Activated T-helper 1 cell treated with anti-CD3 and anti-CD28 coated beads, Interleukin-2, amount 50 U/mL, for 16 hours (primary cell): ENCODE measurements around the gene ZFHX3.
"Not testable (repeated sequence)": the region's sequence is repeated elsewhere in the genome, so short reads cannot be mapped to it uniquely, and the experiment has no call there.

Experiments used
- DNase-seq, 2 donors: peaks; one replicate each; pipeline ENCODE4 v3.0.0-alpha.2; 2020; ENCODE audit warnings: low read depth in 1 of 2, low spot score in 1 of 2

Gene ZFHX3

DNA sequence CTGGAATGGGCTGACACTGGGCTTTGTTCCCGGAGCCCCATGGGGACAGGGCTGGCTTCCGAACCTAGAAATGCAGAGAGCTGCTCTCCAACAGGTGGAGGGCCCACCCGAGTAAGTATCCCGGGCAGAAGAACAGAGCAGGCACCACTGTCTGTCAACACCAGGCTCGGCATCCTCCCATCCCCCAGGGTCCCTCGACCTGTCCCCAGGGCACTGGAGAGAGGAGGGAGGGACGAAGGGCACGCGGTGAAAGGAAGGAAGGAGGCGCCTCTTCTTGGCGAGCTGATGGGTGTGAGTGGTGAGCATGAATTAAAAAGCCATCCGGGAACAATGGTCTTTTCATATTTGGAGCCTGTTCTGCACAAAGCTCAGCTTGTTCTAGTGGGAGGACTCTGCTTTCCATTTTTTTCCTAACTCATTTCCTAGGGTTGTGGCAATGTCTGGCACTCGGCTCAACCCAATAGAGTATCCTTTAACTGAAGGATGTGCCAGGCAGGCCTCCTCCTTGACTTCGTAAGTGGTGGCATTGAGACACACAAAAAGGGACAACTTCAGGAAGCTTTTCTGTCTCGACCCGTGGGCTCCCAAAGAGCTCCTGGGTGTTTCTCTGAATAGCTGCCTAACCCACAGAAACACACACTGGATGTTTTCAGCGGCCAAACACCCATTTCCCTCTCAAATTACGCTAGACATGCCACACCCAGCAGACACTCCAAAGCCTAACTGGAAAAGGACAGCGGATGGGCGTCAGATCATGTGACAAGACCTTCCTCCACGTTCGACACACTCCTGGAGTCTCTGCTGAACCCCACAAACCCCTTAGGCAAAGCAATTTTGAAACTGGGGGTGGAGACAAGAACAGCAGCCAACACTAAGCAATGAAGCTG is 47.7 kb downstream of the ZFHX3 start:
- DNase-seq: no peak

DNA sequence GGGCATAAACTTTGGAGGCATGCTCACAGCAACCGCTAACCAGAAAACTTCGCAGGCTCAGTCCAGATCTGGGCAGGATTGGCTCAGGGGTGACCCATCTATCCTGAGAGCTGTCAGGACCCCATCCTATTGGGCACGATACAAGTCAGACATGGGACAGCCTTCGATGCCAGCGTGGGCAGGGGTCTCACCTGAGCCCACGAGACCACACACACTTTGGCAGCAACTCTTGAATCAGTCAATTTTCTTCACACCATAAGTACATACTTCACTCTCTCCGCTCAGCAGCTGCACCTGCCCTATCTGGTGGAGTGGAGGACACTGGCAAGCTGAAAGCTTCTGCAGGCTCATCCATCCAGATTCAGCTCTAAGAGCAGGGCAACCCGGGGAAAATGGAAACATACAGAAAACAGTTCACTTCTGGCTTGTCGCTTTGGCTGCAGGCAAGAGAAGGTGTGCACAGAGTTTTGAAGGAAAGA is 48.3 kb downstream of the ZFHX3 start:
- DNase-seq: no peak

DNA sequence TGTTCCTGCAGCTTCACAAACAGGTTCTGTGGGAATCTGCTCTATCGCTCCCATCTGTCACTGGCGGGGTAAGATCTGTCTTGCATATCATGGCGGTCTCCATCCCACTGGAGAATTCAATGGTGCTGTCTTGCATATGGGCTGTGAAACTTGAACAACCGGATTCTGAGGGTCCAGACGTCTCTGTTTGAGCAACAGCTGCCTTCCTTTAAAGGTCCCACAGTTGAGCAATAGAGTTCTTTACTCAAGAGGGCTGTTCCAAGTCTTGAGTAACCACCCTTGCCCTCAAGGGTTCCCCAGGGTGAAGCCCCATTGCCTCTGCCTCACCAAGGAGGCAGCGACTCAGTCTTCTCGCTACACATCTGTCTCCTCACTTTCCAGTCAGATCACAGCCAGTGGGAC is 50.8 kb downstream of the ZFHX3 start:
- DNase-seq: no peak

DNA sequence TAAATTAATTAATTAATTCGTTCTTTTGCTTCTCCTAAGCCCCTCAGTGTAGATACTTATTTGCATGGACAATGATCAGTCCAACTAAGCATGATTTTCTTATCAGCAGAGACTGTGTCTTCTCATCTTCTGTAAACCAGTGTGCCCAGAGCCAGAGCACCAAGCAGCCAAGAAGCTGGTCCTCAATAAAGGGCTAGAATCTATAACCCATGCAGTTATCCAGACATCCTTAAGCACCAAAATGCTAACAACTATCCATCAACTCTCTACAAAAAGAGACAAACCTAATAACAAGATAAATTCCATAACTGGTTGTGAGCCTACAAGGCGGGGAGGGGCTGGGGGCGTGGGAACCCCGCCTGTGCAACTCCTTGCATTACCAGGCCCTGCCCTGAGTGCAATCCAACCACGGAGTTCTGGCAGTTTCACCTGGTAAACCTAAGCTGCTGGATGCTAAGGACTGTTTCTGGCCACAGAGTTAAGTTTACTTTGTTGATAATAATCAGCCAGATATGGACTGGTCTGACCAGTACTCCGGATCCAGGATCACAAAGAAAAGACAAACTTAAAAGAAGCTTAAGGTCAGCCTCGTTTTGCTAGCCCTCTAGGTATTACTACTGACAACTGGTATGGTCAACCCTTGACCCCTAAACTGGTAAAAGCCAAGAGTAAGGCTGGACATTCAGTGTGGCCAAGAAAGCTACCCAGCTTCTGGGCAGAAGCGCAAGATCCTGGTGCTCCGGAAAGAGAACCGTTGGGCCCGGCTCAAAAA is 51.5 kb downstream of the ZFHX3 start:
- DNase-seq: no peak

DNA sequence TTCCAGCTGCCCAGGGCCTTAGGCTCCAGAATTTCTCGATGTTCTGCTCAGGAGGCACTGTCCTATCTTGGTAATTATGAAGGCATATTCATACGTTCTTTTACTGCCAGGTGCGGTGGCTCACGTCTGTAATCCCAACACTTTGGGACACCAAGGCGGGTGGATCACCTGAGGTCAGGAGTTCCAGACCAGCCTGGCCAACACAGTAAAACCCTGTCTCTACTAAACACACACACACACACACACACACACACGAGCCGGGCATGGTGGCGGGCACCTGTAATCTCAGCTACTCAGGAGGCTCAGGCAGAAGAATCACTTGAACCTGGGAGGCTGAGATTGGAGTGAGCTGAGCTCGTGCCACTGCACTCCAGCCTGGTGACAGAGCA is 52.1 kb downstream of the ZFHX3 start:
- not testable (repeated sequence) for DNase-seq

DNA sequence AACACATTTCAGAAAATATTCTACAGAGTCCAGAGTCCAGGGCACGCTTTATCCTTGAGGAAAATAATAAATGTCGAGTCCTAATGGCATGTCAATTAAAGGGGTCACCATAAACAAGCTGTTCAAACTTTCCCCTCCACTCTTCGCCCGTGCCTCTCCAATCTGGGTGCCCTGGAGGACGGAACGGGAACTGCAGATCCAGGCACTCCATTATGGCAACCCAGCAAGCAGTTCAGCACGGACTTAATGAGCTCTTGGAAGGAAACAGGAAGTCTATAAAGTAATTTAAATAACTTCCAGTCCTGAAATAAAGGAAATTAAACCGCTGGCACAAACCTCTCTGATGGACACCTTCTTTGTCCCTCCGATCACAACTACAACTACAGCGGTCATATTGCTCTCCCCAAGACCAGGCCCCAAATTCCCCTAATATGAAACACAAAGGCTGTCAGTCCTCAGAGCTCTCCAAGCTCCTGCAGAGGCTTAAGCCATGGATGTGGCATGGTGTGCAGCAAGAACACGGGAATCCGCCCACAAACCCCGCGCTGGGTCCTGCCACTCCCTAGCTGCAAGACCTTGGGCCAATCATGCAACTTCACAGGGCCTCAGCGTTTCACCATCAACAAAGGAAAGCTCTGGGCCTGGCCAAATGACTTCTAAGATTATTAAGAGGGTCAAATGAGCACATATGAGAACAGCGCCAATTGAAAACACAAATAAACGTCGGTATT is 52.6 kb downstream of the ZFHX3 start:
- DNase-seq: no peak

DNA sequence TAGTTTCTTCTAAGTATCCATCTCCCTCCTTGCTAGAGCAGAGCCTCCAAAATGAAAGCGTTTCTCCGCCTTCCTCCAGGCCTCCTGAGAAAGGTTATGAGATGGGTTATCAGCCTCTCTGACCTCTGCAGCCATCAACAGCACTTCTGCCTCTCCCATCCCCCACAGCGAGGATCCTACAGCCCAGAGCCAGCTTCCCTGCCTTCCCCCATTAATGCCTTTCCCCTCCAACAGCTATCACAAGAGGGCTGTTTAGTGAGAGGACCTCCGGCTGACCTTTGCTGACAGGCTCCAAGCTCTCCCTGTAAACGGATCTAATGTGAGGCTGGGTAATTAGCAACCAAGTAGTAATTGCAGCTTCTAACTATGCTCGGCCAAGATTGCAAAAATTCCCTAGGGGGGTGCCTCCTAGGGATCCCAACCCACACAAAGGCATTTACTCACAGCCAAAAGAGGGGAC is 55.8 kb downstream of the ZFHX3 start:
- DNase-seq: no peak

DNA sequence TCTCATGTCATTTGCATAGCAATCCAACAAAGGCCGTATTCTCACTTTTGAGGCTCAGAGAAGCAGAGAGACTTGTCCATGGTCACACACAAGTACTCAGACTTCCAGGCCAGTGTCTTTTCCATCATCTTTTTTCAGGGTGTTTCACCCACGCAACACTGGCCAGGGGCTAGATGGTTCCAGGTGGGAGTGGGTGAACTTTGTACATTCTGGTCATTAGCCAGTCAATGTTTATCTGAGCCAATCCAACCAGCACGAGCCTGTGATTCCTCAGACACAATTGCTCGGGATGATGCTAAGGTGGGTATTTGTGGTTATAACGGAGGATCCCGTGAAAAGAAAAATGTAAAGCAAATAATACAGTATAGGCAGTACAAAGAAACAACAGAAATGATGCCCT is 56.3 kb downstream of the ZFHX3 start:
- no peak for DNase-seq

DNA sequence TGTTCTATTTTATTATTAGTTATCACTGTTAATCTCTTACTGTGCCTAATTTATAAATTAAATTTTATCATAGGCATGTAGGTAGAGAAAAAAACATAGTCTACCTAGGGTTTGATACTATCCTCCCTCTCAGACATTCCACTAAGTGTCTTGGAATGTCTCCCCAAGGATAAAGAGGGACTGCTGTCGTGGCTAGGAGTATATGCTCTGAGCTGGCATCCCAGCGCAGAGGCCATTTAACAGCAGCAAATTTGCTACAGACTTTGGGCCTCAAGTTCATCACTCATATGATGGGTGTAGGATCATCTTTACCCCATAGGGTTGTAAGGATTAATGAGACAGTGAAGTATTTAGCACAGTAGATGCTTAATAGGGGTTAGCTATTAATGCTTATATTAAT is 56.7 kb downstream of the ZFHX3 start:
- DNase-seq: no peak

DNA sequence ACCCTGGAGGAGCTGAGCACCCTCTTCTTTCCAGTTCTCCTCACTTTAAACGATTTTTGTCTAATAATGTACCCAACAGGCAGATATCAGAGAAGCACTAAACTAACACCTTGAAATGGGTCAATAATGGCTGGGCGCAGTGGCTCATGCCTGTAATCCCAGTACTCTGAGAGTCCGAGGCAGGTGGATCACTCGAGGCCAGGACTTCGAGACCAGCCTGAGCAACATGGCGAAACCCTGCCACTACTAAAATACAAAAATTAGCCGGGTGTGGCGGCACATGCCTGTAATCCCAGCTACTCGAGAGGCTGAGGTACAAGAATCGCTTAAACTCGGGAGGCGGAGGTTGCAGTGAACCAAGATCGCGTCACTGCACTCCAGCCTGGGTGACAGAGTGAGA is 57.4 kb downstream of the ZFHX3 start:
- no peak for DNase-seq

DNA sequence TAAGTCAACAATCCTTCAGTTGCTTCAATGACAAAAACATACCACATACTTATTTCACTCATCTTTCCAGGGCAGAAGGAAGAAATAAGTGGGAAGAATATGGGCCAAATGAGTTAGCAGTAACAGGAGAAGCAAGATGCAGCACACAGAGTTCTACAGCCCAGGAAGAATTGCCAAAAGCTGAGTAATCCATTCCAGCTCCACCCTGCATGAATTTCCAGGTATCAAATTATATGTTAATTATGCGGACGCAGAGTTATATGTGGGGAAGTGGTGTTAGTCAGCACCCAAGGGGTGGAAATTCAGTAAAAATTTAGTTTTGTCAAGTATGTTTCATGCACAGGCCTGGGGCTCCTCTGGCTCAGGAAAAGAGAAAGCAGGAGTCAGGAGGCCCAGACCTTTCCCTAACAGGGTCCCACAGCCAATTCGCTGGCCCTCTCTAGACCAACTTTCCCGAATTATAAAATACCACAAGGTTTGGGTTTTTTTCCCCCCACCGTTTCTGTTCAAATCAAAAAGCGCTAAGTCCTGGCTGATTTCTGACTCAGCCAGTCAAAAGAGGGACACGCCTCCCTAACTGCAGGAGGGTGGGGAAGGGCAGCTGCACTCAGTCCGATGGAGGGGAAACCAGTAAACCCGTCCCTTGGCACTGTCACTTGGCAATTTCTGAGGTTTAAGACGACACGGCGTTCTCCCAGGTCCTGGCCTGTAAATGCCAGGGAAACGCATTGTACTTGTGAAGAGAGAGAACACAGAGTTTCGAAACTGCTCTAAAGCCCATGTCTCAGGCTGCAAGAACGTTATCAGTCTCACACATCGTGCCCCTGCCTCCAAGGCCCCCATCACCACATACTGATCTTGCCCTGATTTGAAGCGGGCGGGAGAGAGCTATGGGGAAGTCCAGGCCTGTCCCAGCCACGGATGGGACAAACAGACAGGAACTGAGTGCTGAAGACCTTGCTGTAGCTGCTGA is 58.1 kb downstream of the ZFHX3 start:
- no peak for DNase-seq

DNA sequence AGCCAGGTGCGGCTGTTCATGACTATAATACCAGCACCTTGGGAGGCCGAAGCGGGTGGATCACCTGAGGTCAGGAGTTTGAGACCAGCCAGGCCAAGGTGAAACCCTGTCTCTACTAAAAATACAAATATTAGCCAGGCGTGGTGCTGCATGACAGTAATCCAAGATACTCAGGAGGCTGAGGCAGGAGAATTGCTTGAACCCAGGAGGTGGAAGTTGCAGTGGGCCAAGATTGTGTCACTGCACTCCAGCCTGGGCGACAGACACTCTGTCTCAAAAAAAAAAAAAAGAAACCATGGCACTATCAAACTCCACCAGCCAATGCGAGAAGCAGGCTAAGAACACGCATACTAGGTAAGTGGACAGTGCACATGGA is 58.7 kb downstream of the ZFHX3 start:
- not testable (repeated sequence) for DNase-seq

DNA sequence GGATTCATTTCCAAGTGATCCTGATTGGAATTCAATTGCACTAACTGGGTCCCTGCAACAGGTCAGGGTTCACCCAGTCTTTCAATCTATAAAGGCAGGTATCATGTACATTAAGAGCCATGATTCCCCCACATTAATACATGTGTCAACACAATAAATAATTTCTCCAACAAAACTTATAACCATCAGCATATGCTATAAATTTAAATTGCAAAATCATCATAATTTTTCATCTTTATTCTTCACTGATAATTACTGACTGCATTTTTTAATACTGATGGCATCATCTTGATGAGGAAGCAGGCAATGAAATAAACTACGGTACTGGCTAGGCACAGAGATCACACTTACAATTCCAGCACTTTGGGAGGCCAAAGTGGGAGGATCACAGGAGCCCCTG is 59.4 kb downstream of the ZFHX3 start:
- DNase-seq: no peak

DNA sequence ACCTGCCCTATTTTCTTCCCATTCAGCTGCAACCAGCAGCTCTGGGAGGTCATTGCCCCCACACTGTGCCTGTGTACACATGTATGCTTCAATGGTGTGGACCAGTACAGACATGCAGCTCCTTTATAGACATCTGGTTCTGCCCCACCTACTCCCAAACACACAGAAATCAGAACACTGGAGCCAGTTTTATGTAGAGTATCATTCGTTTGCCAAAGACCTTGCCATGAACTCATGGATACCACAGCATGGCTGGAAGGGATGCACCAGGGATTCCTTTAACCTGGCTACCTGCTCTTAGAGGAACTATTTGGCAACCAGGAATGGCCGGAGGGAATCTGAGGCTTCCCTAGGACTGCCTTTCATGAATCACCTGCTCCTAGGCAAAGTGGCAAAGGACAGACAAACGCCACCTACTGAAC is 60.4 kb downstream of the ZFHX3 start:
- DNase-seq: no peak

DNA sequence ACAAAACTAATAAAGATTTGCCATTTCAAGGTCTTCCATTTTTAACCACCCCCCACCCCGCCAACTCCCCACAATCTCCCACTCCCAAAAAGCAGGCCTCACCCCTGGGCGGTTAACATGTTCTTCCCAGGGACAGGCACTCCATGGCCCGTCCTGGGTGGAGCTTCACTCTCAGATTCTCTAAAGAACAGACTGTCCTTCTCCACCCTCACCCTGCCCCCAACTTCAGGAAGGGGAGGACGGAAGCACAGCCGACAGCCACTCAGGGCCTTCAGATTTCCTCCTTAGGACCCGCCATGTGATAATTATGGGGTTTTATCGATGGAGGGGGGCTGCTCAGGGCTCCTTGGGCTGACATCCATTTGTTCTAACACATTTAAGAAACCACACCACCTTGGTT is 61.9 kb downstream of the ZFHX3 start:
- DNase-seq: no peak

DNA sequence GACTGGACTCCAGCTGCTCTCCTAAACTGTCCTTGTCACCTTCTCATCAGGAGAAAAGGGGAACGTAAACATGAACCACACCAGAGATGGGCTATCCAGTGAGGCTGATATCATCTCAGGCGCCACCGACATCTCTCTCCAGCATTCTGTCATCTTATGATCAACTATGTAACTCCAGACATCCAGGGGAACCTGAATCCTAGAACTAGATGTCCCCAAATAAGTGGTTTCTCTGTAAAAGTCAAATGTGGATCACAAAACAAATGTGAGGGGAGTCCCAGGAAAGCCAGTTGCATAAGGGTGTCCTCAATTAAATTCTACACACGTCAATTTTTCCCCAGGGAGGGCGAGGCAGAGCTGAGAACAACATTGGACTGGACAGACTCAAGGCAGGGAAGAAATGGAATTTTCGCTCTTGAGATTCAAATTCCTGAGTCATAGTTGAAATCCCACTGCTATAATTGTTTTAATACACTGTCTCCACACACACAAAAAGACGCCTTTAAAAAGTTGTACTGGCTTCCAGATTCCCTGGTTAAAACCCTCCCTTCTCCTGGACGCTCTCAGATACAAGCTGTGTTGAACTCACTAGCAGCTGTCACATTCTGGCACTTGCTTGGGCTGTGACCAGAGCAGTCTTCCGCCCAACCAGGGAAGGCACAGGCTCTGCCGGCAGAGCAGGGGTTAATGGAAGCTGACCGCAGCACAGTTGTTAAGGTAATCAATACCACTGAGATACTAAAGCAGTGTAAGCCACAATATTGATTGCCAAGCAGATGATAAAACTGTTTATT is 62.6 kb downstream of the ZFHX3 start:
- no peak for DNase-seq

DNA sequence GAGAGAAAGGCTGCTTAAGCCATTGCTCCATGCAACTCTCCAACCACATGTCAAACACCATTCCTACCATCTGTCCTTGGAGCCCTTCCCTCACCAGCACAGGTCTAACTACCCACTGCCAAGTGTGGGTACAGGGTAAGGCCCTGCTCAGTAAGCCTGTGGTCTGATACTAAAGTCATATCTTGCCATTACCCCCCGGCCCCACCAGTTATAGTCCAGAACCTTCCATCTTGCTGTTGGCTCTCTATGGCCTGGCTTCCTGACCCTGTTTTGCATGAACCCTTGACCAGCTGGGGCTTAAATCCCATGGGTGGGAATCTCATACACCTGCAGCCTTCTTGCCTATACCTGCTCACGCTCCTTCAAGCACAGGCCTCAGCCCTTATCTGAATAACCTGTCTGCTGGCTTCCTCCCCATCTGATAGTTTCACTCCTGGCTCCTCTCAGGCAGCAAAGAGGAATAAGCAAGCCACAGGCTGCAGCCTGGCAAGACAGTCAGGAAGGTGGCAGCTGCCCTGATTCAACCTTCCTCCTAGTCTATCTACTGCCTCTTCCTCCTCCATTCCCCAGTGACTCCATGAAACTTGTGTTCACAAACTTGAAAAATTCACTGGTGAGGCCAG is 64.1 kb downstream of the ZFHX3 start:
- no peak for DNase-seq

DNA sequence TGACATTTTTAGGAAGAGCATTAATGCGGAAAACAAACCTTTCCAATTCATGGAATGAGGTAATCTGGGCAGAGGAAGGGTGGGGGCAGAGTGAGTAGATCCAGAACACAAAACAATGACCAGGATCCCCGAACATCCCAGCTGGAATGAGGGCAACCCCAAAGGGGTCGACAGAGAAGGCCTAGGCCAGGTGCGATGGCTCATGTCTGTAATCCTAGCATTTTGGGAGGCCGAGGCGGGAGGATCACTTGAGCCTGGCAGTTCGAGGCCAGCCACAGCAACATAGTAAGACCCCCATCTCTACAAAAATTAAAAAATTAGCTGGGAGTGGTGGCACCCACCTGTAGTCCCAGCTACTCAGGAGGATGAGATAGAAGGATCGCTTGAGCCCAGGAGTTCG is 64.7 kb downstream of the ZFHX3 start:
- DNase-seq: no peak

DNA sequence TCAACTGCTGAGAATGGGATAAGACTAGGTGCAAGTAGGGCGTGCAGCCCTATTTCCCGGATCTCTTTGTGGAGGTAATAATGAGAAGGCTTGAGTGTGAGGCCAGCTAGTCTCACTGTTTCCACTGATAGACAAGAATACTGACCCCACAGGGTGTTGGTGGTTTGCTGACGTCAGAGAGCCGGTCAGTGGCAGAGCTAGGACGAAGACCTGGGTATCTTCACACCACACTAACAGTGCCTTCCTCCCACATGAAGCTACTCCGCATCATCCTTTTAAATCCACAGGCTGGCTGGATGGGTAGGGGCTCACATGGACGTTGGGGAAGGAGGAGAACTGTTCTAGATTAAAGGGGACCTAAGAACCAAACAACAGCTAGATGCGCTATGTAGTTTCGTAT is 68.0 kb downstream of the ZFHX3 start:
- no peak for DNase-seq
